Hepatocyte (in vitro differentiated cells): ENCODE results near the gene CPA5.

Experiments used
- EZH2 ChIP-seq: fragments of 200-600 bp; sonication (generic); IDR thresholded peaks from 2 replicates; pipeline ENCODE4 v1.6.1; 2016; ENCODE audit warnings: antibody characterized with exemption, mild to moderate bottlenecking, borderline replicate concordance
- EZH2phosphoT487 ChIP-seq: fragments of 200-600 bp; sonication (generic); IDR thresholded peaks from one replicate; pipeline ENCODE4 v1.6.1; 2018; ENCODE audit warnings: antibody characterized with exemption, mild to moderate bottlenecking, low read depth, moderate library complexity; ENCODE audit not compliant: unreplicated experiment, severe bottlenecking
- TF ChIP-seq, protein P1 (sequence below): fragments of 200-600 bp; sonication (generic); IDR thresholded peaks from 2 replicates; pipeline ENCODE4 v1.5.1; 2016; ENCODE audit warnings: antibody characterized with exemption, mild to moderate bottlenecking; ENCODE audit not compliant: poor library complexity

- TF ChIP-seq, protein P1, sequence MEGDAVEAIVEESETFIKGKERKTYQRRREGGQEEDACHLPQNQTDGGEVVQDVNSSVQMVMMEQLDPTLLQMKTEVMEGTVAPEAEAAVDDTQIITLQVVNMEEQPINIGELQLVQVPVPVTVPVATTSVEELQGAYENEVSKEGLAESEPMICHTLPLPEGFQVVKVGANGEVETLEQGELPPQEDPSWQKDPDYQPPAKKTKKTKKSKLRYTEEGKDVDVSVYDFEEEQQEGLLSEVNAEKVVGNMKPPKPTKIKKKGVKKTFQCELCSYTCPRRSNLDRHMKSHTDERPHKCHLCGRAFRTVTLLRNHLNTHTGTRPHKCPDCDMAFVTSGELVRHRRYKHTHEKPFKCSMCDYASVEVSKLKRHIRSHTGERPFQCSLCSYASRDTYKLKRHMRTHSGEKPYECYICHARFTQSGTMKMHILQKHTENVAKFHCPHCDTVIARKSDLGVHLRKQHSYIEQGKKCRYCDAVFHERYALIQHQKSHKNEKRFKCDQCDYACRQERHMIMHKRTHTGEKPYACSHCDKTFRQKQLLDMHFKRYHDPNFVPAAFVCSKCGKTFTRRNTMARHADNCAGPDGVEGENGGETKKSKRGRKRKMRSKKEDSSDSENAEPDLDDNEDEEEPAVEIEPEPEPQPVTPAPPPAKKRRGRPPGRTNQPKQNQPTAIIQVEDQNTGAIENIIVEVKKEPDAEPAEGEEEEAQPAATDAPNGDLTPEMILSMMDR = no peak
- TF ChIP-seq EZH2 (no peak), EZH2phosphoT487 (no peak)
Measured at GRCh38 chr7:130372402-130373165, 28.0 kb downstream of the CPA5 start.
